HG02970 (cell line): ENCODE data around the gene BABAM2.
"Not testable (repeated sequence)": the region's sequence is repeated elsewhere in the genome, so short reads cannot be mapped to it uniquely, and the experiment has no call there.

ENCODE experiments used
- ATAC-seq: cut with Tn5 transposase; IDR thresholded peaks from one replicate; pipeline ENCODE4 v1.9.1; 2021; ENCODE audit warnings: mild to moderate bottlenecking, moderate library complexity, moderate number of reproducible peaks; ENCODE audit not compliant: unreplicated experiment, low FRiP score

The BABAM2 gene

GRCh38 chr2:28318462-28319117, 428.1 kb downstream of the BABAM2 start:
- no peak for ATAC-seq

GRCh38 chr2:28319118-28320008, 428.8 kb downstream of the BABAM2 start:
- ATAC-seq: no peak

- ATAC-seq: no peak
These were observed 429.5 kb downstream of the BABAM2 start for GRCh38 chr2:28320009-28320365.

GRCh38 chr2:28320371-28320770, 429.8 kb downstream of the BABAM2 start:
- no peak for ATAC-seq

GRCh38 chr2:28321426-28321825, 430.9 kb downstream of the BABAM2 start:
- no peak for ATAC-seq

- no peak for ATAC-seq
These were observed 431.5 kb downstream of the BABAM2 start for GRCh38 chr2:28322051-28322450.

GRCh38 chr2:28322456-28322855, 431.9 kb downstream of the BABAM2 start:
- ATAC-seq: no peak

GRCh38 chr2:28322981-28323396, 432.5 kb downstream of the BABAM2 start:
- ATAC-seq: no peak

GRCh38 chr2:28325173-28325566, 434.6 kb downstream of the BABAM2 start:
- no peak for ATAC-seq

- no peak for ATAC-seq
These were observed 435.3 kb downstream of the BABAM2 start for GRCh38 chr2:28325567-28326468.

GRCh38 chr2:28326469-28326805, 435.9 kb downstream of the BABAM2 start:
- ATAC-seq: no peak

- no peak for ATAC-seq
These were observed 436.5 kb downstream of the BABAM2 start for GRCh38 chr2:28326881-28327505.

GRCh38 chr2:28327581-28327955, 437.0 kb downstream of the BABAM2 start:
- ATAC-seq: no peak

- no peak for ATAC-seq
These were observed 437.7 kb downstream of the BABAM2 start for GRCh38 chr2:28327956-28328922.

- no peak for ATAC-seq
These were observed 438.7 kb downstream of the BABAM2 start for GRCh38 chr2:28329184-28329583.

- not testable (repeated sequence) for ATAC-seq
These were observed 440.2 kb downstream of the BABAM2 start for GRCh38 chr2:28330722-28331121.

- ATAC-seq: not testable (repeated sequence)
These were observed 441.3 kb downstream of the BABAM2 start for GRCh38 chr2:28331797-28332196.

- no peak for ATAC-seq
These were observed 442.2 kb downstream of the BABAM2 start for GRCh38 chr2:28332696-28333095.
